MCF 10A (cell line): ENCODE measurements around the gene PITX3. TPM values are rescaled to one million over a fixed set of nuclear protein-coding genes. Genes with fewer than 3 reads are reported as not detected.

Source experiments
- BruUV-seq: library from RNA; stranded (reverse); fragments of 400-500 nt; replicated peaks from 2 replicates; lab custom pipeline; 2021; lab: Mats Ljungman, UMichigan
- CTCF ChIA-PET: fragments of 300-600 bp; sonication (Branson Sonifier 250); formaldehyde crosslinking; extraction: SDS; loops from one replicate; lab custom pipeline; 2021; ENCODE audit warnings: antibody characterized with exemption, inconsistent platforms; lab: Yijun Ruan, JAX
- POLR2A ChIA-PET: fragments of 300-600, 350-650 bp; sonication (Branson Sonifier 250); formaldehyde crosslinking; extraction: SDS; loops from one replicate; lab custom pipeline; 2020; ENCODE audit warnings: antibody characterized with exemption, inconsistent platforms; lab: Yijun Ruan, JAX
- DNase-seq: peaks from one replicate; pipeline ENCODE4 v3.0.0-alpha.2; 2018; ENCODE audit not compliant: unreplicated experiment
- H3K27ac Mint-ChIP-seq: one replicate; pipeline ENCODE4 v1.8.0; 2022; ENCODE audit warnings: mild to moderate bottlenecking, low read depth, mixed read lengths; ENCODE audit not compliant: unreplicated experiment
- H3K27me3 Mint-ChIP-seq: one replicate; pipeline ENCODE4 v1.8.0; 2022; ENCODE audit warnings: mixed read lengths; ENCODE audit not compliant: insufficient read depth, unreplicated experiment
- H3K36me3 Mint-ChIP-seq: one replicate; pipeline ENCODE4 v1.8.0; 2022; ENCODE audit warnings: mild to moderate bottlenecking, moderate library complexity, mixed read lengths; ENCODE audit not compliant: insufficient read depth, unreplicated experiment
- H3K4me1 Mint-ChIP-seq: one replicate; pipeline ENCODE4 v1.8.0; 2022; ENCODE audit warnings: mixed read lengths; ENCODE audit not compliant: insufficient read depth, unreplicated experiment
- H3K4me3 Mint-ChIP-seq: one replicate; pipeline ENCODE4 v1.8.0; 2022; ENCODE audit warnings: mild to moderate bottlenecking, moderate library complexity, mixed read lengths; ENCODE audit not compliant: unreplicated experiment
- H3K9me3 Mint-ChIP-seq: one replicate; pipeline ENCODE4 v1.8.0; 2022; ENCODE audit warnings: mixed read lengths; ENCODE audit not compliant: unreplicated experiment
- intact Hi-C: fragments of 100-400 bp; cut with micrococcal nuclease; formaldehyde crosslinking; loops from 2 replicates; pipeline ENCODE4 v1.14.1; 2022
- total RNA-seq: library from RNA; stranded (reverse); gene quantifications from 2 replicates; pipeline ENCODE4 v1.2.3, GENCODE V29; 2022
- TF ChIP-seq, protein P1 (sequence below): fragments of 200-600 bp; IDR thresholded peaks from one replicate; pipeline ENCODE4 v1.8.0; 2022; ENCODE audit warnings: antibody characterized with exemption, mild to moderate bottlenecking; ENCODE audit not compliant: unreplicated experiment

PITX3 gene
- total RNA-seq, 1 experiment from 2014 or later, result not detected

DNA sequence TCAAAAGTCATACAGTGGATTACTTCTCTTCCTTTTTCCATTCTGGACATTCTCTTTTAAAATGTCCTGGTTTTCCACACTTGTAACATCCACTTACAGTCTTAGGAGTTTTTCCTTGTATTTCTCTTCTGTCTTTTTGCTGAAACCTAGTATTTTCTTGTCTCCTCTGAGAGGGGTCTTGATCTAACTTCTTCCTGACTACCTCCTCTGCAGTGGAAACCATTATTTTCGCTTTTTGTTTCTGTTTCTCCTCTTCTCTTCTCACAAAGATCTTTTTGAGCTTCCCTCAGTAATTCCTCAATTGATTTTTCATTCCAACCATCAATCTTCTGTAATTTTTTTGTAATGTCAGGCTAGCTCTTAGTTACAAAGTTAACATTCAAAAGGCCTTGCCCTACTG lies 38.9 kb downstream of the PITX3 start:
- no peak overlapping the region for H3K27ac Mint-ChIP-seq
- no TSS peak for BruUV-seq
- CTCF ChIA-PET, result no interaction called here
- no peaks in the 10 kb centered on the region for H3K4me1 Mint-ChIP-seq
- intact Hi-C loops, result no loop called here
- POLR2A ChIA-PET, result no interaction called here
- peaks cover 26% of the 10 kb centered on the region for H3K27me3 Mint-ChIP-seq
- no peaks in the 10 kb centered on the region for H3K36me3 Mint-ChIP-seq
- H3K4me3 Mint-ChIP-seq, result no peak overlapping the region
- TF ChIP-seq, protein P1, sequence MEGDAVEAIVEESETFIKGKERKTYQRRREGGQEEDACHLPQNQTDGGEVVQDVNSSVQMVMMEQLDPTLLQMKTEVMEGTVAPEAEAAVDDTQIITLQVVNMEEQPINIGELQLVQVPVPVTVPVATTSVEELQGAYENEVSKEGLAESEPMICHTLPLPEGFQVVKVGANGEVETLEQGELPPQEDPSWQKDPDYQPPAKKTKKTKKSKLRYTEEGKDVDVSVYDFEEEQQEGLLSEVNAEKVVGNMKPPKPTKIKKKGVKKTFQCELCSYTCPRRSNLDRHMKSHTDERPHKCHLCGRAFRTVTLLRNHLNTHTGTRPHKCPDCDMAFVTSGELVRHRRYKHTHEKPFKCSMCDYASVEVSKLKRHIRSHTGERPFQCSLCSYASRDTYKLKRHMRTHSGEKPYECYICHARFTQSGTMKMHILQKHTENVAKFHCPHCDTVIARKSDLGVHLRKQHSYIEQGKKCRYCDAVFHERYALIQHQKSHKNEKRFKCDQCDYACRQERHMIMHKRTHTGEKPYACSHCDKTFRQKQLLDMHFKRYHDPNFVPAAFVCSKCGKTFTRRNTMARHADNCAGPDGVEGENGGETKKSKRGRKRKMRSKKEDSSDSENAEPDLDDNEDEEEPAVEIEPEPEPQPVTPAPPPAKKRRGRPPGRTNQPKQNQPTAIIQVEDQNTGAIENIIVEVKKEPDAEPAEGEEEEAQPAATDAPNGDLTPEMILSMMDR, result no peak
- no peaks in the 10 kb centered on the region for H3K9me3 Mint-ChIP-seq
- DNase-seq, result no peak

DNA sequence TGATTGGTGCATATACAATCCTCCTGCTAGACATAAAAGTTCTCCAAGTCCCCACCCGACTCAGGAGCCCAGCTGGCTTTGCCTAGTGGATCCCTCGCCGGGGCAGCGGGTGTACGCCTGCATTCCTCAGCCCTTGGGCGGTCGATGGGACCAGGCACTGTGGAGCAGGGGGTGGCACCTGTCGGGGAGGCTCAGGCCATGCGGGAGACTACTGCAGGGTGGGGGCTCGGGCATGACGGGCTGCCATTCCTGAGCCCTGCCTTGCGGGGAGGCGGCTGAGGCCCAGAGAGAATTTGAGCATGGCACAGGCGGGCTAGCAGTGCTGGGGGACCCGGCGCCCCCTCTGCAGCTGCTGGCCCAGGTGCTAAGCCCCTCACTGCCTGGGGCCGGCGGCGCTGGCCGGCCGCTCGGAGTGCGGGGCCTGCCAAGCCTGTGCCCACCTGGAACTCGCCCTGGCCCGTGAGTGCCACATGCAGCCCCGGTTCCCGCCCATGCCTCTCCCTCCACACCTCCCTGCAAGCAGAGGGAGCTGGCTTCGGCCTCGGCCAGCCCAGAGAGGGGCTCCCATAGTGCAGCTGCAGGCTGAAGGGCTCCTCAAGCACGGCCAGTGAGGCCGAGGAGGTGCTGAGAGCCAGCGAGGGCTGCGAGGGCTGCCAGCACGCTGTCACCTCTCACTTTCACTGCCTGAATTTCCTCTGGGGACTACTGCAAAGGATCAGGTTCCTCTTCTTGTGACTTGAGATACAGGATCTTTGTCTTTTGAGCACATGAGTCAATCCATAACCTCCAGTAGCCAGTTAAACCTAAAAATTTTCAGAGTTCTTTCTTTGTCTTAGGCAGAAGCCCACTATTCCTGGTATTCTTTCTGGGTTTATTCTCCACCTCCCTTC lies 40.3 kb downstream of the PITX3 start:
- CTCF ChIA-PET, result no interaction called here
- Mint-ChIP-seq H3K4me3 (no peak overlapping the region), H3K27me3 (peaks cover 26% of the 10 kb centered on the region), H3K36me3 (no peaks in the 10 kb centered on the region), H3K4me1 (no peaks in the 10 kb centered on the region), H3K9me3 (no peaks in the 10 kb centered on the region), H3K27ac (no peak overlapping the region)
- no TSS peak for BruUV-seq
- intact Hi-C loops, result no loop called here
- POLR2A ChIA-PET, result no interaction called here
- TF ChIP-seq, protein P1, result no peak
- no peak for DNase-seq

DNA sequence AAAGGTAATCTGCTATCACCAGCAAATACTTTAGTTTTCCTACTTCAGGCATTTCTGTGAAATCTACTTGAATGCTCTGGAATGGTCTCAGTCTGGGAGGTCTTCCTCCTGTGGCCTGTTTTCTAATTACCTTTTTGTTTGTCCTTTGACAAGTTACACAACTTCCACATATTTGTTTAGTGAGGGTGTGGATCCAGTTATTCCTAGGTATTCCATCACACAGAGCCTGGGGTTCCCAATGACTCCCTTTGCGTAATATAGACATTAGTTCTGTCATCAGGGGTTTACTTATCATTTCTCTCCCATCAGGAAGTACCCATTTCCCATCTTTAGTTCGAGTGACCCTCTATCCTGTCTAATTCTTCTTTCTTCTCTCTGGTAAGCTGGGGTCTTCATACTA lies 43.3 kb downstream of the PITX3 start:
- TF ChIP-seq, protein P1, result no peak
- ChIA-PET CTCF (interaction anchor here (0.6 kb wide), 1 partner anchor 1756 kb away, joined by 3 read pairs; no protein-coding TSS in a partner anchor), POLR2A (interaction anchor here (0.6 to 1.2 kb wide), 2 partner anchors 21 to 25 kb away, joined by 3 read pairs; no protein-coding TSS in a partner anchor)
- Mint-ChIP-seq H3K4me1 (no peaks in the 10 kb centered on the region), H3K4me3 (no peak overlapping the region), H3K36me3 (no peaks in the 10 kb centered on the region), H3K9me3 (peaks cover 7% of the 10 kb centered on the region), H3K27ac (no peak overlapping the region), H3K27me3 (peaks cover 17% of the 10 kb centered on the region)
- no TSS peak for BruUV-seq
- DNase-seq, result no peak
- intact Hi-C loops, result no loop called here

DNA sequence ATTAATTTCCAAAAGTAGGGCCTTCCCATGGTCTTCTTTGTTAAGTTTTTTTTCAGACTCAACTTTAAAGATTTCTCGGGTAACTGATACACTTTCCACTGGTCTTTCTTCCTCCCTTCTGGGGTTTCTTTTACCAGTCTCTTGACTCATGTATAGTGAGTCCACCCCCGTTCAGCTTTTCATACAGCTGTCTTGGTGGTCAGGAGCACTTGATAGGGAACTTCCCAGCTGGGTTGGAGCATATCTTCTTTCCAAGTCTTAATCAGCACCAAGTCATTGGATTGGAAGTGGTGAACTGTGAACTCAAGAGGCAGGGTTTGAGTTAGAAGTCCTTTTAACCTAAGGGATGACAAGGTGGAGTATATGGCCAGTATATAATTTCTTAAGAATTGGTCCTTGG lies 44.4 kb downstream of the PITX3 start:
- no peaks in the 10 kb centered on the region for H3K4me1 Mint-ChIP-seq
- H3K27me3 Mint-ChIP-seq, result peaks cover 6% of the 10 kb centered on the region
- H3K9me3 Mint-ChIP-seq, result peaks cover 7% of the 10 kb centered on the region
- CTCF ChIA-PET, result no interaction called here
- no peaks in the 10 kb centered on the region for H3K36me3 Mint-ChIP-seq
- POLR2A ChIA-PET, result no interaction called here
- H3K27ac Mint-ChIP-seq, result no peak overlapping the region
- intact Hi-C loops, result no loop called here
- no peak overlapping the region for H3K4me3 Mint-ChIP-seq
- no TSS peak for BruUV-seq
- DNase-seq, result no peak
- TF ChIP-seq, protein P1, result no peak
